ENCODE results near the gene ANO1. TPM values are rescaled to one million over a fixed set of nuclear protein-coding genes. Genes with fewer than 3 reads are reported as not detected.

The ANO1 gene
- total RNA-seq, 1 donor from 2014 or later, result 3.8 TPM

- Mint-ChIP-seq H3K27ac (ENCODE audit: unreplicated experiment) (no peak overlapping the region), H3K9me3 (ENCODE audit: unreplicated experiment) (no peaks in the 10 kb centered on the region), H3K4me1 (ENCODE audit: unreplicated experiment) (no peaks in the 10 kb centered on the region), H3K27me3 (ENCODE audit: unreplicated experiment) (no peaks in the 10 kb centered on the region), H3K4me3 (ENCODE audit: unreplicated experiment) (no peak overlapping the region), H3K36me3 (ENCODE audit: low read depth, unreplicated experiment) (no peaks in the 10 kb centered on the region)
- DNase-seq (ENCODE audit: low spot score), result no peak
- TF ChIP-seq CTCF (IDR thresholded peaks at IDR 0.05; ENCODE audit: unreplicated experiment), result no peak
Observed at GRCh38 chr11:70183483-70184176, 105.5 kb downstream of the ANO1 start.

GRCh38 chr11:70184396-70184795 is 106.3 kb downstream of the ANO1 start:
- H3K9me3 Mint-ChIP-seq (ENCODE audit: unreplicated experiment), result no peaks in the 10 kb centered on the region
- no peak overlapping the region for H3K27ac Mint-ChIP-seq (ENCODE audit: unreplicated experiment)
- no peak overlapping the region for H3K4me3 Mint-ChIP-seq (ENCODE audit: unreplicated experiment)
- H3K27me3 Mint-ChIP-seq (ENCODE audit: unreplicated experiment), result no peaks in the 10 kb centered on the region
- H3K4me1 Mint-ChIP-seq (ENCODE audit: unreplicated experiment), result no peaks in the 10 kb centered on the region
- no peak for TF ChIP-seq CTCF (IDR thresholded peaks at IDR 0.05; ENCODE audit: unreplicated experiment)
- DNase-seq (ENCODE audit: low spot score), result no peak
- H3K36me3 Mint-ChIP-seq (ENCODE audit: low read depth, unreplicated experiment), result no peaks in the 10 kb centered on the region

GRCh38 chr11:70185348-70186055 is 107.4 kb downstream of the ANO1 start:
- no peak for DNase-seq (ENCODE audit: low spot score)
- Mint-ChIP-seq H3K4me1 (ENCODE audit: unreplicated experiment) (no peaks in the 10 kb centered on the region), H3K36me3 (ENCODE audit: low read depth, unreplicated experiment) (no peaks in the 10 kb centered on the region), H3K9me3 (ENCODE audit: unreplicated experiment) (no peaks in the 10 kb centered on the region), H3K27ac (ENCODE audit: unreplicated experiment) (no peak overlapping the region), H3K27me3 (ENCODE audit: unreplicated experiment) (no peaks in the 10 kb centered on the region), H3K4me3 (ENCODE audit: unreplicated experiment) (no peak overlapping the region)
- TF ChIP-seq CTCF (IDR thresholded peaks at IDR 0.05; ENCODE audit: unreplicated experiment), result no peak

GRCh38 chr11:70186420-70186819 is 108.3 kb downstream of the ANO1 start:
- no peaks in the 10 kb centered on the region for H3K36me3 Mint-ChIP-seq (ENCODE audit: low read depth, unreplicated experiment)
- H3K27ac Mint-ChIP-seq (ENCODE audit: unreplicated experiment), result no peak overlapping the region
- H3K9me3 Mint-ChIP-seq (ENCODE audit: unreplicated experiment), result no peaks in the 10 kb centered on the region
- H3K4me1 Mint-ChIP-seq (ENCODE audit: unreplicated experiment), result no peaks in the 10 kb centered on the region
- H3K27me3 Mint-ChIP-seq (ENCODE audit: unreplicated experiment), result no peaks in the 10 kb centered on the region
- no peak overlapping the region for H3K4me3 Mint-ChIP-seq (ENCODE audit: unreplicated experiment)
- no peak for DNase-seq (ENCODE audit: low spot score)
- TF ChIP-seq CTCF (IDR thresholded peaks at IDR 0.05; ENCODE audit: unreplicated experiment), result no peak

GRCh38 chr11:70186936-70187335 is 108.8 kb downstream of the ANO1 start:
- H3K4me1 Mint-ChIP-seq (ENCODE audit: unreplicated experiment), result no peaks in the 10 kb centered on the region
- TF ChIP-seq CTCF (IDR thresholded peaks at IDR 0.05; ENCODE audit: unreplicated experiment), result no peak
- H3K9me3 Mint-ChIP-seq (ENCODE audit: unreplicated experiment), result no peaks in the 10 kb centered on the region
- no peaks in the 10 kb centered on the region for H3K27me3 Mint-ChIP-seq (ENCODE audit: unreplicated experiment)
- no peak overlapping the region for H3K4me3 Mint-ChIP-seq (ENCODE audit: unreplicated experiment)
- DNase-seq (ENCODE audit: low spot score), result no peak
- no peaks in the 10 kb centered on the region for H3K36me3 Mint-ChIP-seq (ENCODE audit: low read depth, unreplicated experiment)
- no peak overlapping the region for H3K27ac Mint-ChIP-seq (ENCODE audit: unreplicated experiment)

All from endothelial cell (in vitro differentiated cells).